HL-60/S4 treated with phorbol 12-myristate 13-acetate at 8.2 ng/mL for 4 days and 3 days (cell line): ENCODE data around the gene C11orf91.
"Not testable (repeated sequence)": the region's sequence is repeated elsewhere in the genome, so short reads cannot be mapped to it uniquely, and the experiment has no call there.

Experiments used
- in situ Hi-C: fragments of 300-500 bp; cut with MboI; formaldehyde crosslinking; loops from 2 replicates; pipeline ENCODE4 v1.15.0; 2022; ENCODE audit warnings: low sequenced_read_pairs

C11orf91 gene

DNA sequence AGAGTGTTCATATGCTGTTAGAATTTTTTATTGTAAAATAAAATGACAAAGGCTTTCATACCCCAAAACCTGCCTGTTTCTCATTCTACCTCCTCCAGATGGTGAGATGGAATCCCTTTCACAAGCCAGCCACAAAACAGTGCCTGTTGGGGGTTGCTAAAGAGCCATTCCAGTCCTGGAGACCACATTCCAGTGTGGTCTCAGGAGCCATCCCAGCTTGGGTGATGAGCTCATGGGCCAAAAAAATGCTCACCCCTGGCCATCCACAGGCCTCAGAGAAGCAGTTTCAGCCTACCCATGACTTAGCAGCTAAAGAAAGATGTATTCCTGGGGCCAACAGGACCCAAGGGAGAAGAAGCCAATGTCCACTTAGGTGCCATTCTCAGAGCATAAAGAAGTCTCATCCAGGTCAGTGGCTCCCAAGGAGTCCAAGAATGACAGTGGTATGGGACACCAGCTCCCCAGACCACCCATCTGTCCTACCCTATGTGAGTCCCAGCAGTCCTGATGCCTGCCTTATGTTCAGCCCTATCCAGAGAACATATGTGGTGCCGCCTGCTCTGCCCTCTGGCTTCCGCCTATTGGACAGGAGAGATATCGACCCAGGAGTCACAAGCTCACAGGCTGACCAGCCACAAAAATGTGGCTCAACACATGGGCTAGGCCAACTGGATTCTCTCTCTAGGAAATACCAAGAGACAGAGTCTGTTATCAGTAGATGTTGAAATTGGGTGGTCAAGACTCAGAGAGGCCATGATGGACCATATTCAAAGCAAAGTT lies 26.4 kb downstream of the C11orf91 start:
- in situ Hi-C loops = no loop called here

DNA sequence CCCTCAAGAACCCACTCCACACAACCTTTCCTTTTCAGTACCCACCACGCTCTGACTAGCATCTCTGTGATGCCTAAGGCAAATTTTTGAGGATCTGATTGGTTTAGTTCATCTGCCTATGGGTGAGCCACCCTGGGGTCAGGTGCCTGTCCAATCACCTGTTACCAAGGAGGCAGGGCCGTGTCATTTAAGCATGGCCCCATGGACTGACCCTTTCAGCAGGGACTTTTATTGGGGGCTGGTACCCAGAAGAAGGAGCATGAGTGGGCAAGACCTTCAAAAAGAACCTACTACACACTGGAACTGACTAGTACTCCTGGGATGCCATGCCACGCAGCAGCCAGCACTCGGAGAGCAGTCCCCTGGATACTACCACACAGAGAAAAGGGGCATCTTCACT lies 28.4 kb downstream of the C11orf91 start:
- in situ Hi-C loops = no loop called here

DNA sequence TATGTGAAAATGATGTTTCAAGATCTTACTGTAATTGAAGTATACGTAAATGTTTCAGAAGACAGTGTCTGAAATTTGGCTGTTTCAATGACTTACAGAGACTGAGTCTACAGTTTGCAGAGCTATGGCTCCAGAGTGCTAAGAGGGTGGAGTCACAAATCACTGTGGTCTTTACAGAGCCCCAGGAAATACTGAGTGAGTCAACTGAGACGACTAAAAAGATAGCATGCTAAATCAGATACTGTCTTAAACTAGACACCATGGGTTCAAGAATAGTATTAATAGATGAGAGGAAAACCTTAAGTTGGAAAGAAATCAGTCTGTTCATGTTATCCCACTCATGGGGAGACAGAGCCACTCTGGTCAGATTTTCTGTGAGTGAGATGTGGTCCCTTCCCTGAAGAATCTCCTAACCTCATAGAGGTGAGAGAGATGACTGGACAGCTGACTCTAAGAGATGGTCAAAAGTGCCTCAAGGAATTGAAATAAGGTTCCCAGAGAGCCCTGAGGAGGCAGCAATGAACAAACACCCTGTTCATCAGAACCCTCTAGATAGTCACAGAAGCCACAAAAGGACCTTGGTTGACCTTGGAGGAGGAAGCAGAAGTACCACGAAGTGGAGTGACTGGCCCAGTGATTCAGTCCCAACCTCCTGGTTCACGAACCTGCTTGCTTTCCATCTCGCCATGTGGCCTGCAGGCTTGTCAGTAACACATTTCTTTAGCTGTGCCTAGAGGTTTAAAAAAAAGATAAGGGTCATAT lies 30.2 kb downstream of the C11orf91 start:
- in situ Hi-C loops = no loop called here

DNA sequence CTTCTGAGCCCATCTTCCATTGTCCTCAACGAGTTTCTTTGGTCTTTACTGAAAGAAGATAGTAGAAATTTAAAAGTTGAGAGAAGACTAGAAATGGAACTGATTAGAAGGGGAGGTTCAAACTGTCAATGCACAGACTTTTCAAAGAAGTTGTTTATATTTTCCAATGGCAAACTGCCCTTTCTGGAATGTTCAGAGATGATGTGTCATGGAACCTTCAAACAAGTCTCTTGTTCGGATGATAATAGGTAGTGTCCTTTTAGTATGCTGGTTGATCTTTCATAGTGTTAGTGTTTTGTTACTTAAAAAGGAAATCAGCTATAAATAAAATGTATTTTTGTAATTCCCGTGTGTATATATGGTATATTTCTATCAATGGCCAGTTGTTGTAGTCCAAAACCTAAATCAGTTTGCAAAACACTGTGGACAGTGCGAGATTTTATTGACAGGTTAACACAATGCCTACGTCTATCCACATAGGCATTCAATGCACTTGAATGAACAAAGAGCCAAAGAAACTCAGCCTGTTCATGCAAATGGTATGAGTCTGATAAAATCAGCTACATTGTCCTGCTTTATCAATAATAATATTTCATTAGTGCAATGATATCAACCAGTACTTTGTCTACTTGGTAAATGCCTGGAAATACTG lies 30.9 kb downstream of the C11orf91 start:
- in situ Hi-C loops = no loop called here

DNA sequence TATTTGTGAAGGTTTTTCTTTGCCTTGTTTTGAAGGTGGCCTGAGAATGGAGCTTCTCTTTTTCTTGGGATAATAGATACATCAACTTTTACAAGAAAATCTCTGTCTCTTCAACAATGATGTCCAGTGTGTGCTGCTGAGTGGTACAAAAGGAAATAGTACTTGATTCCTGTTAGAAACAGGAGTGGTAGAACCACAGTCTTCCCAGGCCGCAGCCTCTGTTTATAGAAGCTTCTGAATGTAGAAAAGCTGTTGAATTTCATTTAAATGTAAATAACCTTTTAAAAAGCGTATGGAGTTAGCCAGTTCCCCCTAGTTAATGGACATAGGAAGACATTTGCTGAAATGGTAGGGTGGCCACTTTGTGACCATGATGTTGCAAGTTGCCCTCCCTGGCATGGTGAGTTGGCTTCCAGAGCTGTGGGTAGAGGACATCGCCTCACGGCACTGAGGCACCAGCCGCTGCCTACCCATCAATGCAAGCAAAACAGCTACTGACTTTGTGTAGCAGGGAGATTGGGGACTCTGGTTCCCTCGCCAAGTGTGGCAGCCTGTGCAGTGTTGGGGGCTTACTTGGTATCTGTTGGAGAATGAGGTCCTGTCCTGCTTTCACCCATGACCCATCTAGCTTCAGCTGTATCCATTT lies 31.6 kb downstream of the C11orf91 start:
- in situ Hi-C loops = no loop called here

- in situ Hi-C loops = no loop called here
Measured at GRCh38 chr11:33668468-33668825, 32.2 kb downstream of the C11orf91 start.

GRCh38 chr11:33667819-33668467 lies 32.7 kb downstream of the C11orf91 start:
- in situ Hi-C loops = no loop called here

DNA sequence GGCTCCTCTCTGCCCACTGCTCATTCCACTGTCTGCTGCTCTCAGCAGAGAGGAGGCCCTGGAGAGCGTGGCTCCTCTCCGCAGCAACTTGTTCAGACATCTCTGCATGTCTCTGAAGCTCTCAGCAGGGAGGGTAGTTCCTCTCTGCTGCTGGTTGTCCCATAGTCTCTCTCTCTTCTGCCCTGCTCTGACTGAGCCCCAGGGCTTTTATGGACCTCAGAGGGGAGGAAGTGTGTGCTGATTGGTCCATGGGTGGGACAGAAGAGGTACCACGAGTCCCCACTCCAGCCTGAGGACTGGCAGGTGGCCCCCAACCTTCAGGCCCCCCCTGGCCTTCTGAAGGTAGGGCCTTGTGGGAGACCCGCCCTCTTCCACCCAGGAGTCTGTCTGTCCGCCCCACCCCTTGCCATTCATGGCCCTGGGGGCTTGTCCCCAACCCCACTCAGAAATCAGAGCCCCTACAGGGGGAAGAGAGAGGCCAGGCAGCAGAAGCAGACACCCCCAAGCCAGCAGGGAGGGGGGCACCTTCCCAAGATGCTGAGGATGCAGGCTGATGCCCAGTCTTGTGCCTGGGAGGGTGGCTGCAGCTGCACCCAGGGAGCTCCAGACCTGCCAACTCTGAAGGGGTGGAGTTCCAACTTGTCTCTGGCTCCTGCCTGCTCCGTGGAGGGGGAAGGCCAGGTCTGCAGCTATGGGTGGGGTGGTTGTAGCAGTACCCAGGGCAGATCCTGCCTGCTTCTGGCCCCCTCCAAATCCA lies 35.1 kb downstream of the C11orf91 start:
- in situ Hi-C loops = no loop called here

GRCh38 chr11:33664827-33665226 lies 35.8 kb downstream of the C11orf91 start:
- in situ Hi-C loops = no loop called here

- in situ Hi-C loops = no loop called here
Measured at GRCh38 chr11:33664166-33664565, 36.5 kb downstream of the C11orf91 start.

DNA sequence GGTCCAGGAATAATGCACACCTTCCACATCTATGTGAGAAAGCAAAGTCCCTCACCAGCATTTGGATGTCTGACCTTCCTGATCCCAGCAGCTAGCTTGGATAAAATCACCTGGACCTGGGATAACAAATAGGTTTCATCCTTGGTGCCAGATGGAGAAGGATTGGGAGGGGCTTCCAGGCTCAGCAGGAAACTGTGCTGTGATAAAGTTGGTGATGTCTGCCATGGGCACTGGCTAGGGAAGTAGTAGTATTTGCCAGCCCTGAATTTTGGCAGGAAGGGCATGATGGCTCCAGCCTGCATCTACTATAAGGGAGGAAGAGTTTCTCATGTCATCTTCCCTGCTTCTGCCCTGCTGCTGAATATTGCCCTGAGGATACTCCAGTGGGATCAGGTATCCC lies 37.5 kb downstream of the C11orf91 start:
- in situ Hi-C loops = no loop called here

DNA sequence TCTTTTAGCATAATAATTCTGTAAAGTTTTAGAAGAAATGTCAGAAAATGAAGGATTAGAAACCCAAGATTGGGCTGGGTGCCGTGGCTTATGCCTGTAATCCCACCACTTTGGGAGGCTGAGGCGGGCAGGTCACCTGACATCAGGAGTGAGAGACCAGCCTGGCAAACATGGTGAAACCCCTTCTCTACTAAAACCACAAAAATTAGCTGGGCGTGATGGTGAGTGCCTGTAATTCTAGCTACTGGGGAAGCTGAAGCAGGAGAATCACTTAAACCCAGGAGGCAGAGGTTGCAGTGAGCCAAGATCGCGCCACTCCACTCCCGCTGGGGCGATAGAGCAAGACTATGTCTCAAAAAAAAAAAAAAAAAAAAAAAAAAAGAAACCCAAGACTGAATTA lies 39.1 kb downstream of the C11orf91 start:
- in situ Hi-C loops = not testable (repeated sequence)

DNA sequence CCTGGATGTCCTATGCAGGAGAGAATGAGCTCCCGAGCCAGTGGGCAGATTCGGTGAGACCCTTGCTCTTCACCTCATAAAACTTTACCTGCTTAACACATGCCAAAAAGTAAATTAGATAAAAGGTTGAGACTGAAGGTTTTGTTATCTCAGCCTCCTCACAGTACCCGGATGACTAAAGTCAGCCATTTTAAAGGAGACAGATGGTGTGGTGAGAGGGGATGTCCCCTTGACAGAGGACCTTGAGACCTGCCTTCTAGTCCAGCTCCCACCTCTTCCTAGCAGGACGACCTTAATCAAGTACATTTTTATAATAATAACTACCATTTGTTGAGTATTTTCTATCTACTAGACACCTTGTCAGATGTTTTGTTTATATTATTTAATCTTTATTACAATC lies 39.7 kb downstream of the C11orf91 start:
- in situ Hi-C loops = no loop called here

GRCh38 chr11:33659370-33660139 lies 41.1 kb downstream of the C11orf91 start:
- in situ Hi-C loops = no loop called here

DNA sequence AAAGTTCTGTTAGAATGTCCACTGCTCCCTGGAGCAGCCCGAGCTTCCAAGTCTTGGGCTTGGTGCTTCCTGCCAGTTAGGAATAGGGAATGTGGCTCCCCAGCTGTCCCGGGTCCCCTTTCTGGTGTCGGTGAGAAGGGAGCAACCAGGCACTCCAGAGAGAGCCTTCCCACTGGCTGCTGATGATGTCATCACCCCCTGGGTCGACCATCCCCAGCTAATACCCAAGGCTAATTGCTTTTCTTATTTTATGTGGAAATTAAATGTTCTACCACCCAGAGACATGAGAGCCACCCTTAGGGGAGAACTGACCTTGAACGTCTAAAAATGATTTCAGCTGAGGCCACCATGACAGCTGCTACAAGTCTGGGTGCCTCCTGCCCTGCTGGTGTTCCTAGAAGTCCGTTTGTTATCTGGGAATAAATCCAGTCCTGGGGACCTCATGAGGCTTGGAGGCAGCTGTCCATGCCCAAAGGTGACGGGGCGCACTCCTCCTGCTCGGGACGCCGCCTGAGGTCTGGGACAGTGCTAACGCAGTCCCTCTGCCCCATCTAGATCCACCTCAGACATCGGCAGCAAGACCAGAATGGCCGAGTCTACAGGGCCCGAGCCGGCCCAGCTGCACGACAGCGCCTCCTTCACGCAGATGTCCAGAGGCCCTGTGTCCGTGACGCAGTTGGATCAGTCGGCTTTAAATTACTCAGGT lies 42.3 kb downstream of the C11orf91 start:
- in situ Hi-C loops = no loop called here

GRCh38 chr11:33657757-33658156 lies 42.9 kb downstream of the C11orf91 start:
- in situ Hi-C loops = no loop called here

DNA sequence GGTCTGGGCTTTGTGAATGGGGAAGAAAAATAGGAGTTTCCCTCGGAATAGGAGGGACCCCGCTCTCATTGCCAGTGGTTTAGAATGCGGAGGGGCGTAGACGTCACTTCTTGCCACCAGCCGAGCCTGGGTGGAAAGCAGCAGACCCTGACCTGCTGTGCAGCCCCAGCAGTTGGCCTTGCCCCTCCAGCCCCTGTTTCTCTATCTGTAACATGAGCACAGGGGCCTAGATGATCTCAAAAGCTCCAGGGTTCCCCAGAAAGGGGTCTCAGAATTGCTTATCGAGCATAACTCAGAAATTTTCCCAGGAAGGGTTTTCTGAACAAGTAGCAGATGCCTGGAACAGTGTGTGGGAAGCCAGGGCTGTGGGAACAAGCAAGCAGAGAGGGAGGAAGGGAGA lies 43.9 kb downstream of the C11orf91 start:
- in situ Hi-C loops = no loop called here

- in situ Hi-C loops = no loop called here
Measured at GRCh38 chr11:33655842-33656600, 44.6 kb downstream of the C11orf91 start.
